NCI-H1436 (cell line): Measurements from ENCODE around the gene PRKCSH.
A peak's percentile ranks its signal among the peaks of the same experiment; 100 is the strongest.

Source experiments
- DNase-seq: peaks from one replicate; lab custom pipeline; 2025; lab: John Stamatoyannopoulos, UW

Gene PRKCSH

GRCh38 chr19:11478167-11479089 lies 43.0 kb downstream of the PRKCSH start:
- no peak for DNase-seq

- DNase-seq, result peak; percentile 63
Observed at GRCh38 chr19:11479090-11479897, 43.9 kb downstream of the PRKCSH start.

DNA sequence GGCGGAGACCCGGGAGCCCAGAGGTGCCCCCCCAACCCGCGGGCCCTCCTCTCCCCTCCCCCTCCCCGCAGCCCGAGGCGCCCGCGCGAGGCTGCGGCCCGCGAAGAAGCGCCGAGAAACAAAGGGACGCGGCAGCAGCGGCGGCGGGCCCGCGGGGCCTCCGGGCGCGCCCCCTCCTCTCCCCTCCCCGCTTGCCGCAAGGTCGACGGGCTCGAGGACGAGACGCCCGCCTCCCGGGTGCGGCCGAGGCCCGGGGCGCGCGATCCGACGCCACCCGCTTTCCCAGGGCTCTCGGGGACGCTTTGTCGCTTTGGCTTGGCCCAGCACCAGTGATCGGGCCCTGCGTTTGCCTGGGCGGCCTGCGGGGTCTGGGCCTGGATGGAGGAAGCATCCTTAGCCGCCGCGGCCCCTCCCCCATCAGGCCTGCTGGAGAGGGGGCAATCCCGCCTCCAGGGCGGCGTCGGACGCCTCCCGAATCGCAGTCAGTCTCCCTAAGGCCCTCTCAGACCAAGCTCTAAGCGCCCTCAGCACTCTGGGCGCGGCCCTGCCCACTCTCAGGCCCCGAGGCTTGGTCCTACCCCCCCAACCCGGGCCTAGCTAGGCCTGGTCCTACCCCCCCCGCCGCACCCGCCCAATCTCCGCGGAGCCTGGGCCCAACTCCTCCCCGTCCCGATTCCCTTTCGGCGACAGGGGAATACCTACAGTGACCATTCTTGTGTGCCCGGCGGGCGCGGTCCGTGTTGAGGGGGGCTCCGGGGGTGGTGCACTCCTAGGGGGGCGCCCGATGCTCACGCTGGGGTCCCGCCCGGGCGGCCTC lies 44.7 kb downstream of the PRKCSH start:
- DNase-seq, result peak; percentile 32

- DNase-seq, result peak; percentile 78
Observed at GRCh38 chr19:11480715-11481533, 45.5 kb downstream of the PRKCSH start, which contains the start of gene ELAVL3. Gene ELAVL3, minus strand, starts transcription at chr19:11481046. Its CDS starts 438 bp downstream, at chr19:11480608.

DNA sequence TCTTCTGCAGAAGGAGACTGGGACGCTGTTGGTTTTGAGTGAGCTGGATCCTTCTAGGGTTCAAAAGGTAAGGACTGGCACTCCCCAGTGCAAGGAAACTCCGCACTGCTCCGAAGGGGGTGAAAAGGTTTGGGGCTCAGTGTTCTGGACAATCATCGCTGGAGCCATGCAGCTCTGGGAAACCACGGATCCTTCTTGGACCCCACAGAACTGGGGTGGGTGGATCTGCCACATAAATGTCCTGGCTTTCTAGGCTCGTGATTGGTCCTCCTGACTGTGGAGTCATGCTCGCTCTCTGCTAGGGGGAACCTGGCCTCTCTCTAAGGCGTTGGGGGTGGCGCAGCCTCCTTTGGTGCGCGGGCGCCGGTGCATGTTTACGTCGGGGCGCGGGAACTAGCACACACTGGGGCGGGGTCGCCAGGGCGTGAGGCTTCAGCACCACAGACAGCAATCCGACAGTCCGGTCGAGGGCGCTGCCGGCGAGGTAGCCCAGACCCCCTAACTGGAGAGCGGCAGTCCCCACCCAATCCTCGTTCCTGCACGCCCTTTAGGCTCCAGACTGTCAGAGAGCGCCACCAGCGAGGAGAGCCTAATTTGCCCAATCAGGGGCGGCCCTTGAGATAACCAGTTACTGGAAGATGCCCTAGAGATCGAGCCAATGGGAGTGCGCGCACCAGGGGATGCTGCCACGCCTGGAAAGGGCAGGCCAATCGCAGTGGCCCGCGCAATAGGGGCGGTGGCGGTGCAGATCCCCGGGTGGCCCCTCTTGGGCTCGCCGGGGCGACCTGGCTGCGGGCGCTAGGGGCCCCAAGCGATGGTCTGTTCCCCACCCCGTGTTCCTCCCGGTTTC lies 46.3 kb downstream of the PRKCSH start:
- peak; percentile 97 for DNase-seq

DNA sequence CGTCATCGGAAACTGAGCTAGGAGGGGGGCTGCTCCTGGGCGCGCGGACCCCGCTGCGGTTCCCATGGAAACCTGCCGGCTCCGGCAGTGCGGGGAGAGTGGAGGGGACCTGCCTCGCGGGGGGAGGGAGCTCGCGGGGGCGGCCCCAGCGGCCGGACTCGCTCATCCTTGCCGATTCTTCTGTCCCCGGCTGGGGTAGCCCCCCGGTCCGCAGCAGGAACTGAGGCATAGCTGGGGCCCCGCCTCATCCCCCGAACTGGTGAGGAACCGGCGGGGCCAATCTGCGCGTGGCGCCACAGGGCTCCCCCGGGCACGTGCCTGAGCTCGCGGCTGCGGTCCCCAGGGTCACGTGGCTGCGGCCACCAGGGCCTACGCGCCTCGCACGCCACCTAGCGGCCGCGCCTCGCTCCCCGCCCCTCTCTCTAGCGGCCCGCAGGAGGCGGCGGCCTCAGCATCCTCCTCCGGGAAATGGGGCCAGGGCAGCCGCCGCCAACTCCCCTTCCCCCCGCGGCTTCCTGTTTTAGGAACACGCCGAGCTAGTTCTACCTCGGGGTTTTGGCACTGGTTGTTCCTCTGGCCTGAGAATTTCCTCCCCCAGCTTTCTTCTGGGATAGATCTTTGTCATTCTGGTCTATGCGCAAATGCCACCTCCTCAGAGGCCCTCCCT lies 47.1 kb downstream of the PRKCSH start:
- DNase-seq, result peak; percentile 87

DNA sequence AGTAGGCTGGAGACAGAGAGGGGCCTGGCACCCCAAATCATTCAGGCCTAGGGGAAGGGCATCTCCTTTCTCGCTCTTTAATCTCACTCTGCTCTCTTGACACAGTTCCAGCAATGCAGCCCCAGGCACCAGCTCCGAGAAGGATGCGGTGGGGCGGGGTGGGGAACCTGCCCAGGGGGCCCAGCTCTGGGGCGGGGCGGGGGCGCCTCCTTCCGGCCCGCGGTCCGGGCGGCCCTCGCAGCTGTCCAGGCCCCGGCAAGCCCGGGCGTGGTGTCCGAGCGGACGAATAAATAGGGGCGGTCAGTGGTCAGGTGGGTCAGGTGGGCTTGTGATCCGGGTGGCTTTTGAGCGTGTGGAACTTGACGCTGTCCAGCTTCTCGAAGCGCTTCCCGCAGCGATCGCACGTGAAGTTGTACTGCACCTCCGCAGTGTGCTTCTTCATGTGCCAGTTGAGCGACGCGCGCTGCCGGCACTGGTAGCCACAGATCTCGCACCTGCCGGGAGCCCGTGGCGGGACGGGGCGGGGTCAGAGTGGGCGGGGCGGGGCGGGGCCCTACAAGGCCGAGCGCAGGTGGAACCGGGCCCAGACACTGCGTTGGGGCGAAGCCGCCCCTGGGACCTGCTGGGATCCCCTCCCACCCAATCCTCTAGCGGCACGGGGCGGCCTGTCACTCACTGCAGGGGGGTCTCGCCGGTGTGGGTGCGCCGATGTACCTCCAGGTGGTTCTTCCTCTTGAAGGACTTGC lies 48.1 kb downstream of the PRKCSH start:
- DNase-seq, result no peak

DNA sequence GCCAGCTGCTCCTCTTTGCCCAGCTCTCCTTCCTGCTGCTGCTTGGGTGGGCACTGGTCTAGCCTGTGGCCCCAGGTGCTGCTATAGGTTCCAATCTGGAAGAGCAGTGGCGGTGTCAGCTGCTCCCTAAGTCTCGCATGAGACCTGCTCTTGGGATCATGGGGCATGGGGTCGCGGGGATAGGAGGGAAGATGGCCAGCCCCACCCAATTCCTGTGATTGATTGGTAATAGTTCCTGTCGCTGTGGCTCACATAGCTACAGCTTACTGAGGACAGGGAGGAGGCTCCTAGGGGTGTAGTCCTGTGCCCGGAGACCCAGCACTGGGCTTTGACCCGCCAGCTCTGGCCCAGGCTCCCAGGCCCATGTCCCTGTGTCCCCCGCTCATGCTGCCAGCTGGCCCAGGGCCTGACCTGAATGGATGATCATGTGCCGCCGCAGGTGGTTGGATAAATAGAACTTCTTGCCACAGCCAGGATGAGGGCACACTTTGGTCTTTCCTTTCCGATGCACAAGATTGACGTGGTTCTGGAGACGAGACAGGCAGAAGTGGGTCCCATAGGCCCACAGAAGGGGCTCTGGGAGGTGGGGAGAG lies 49.9 kb downstream of the PRKCSH start:
- DNase-seq, result no peak

DNA sequence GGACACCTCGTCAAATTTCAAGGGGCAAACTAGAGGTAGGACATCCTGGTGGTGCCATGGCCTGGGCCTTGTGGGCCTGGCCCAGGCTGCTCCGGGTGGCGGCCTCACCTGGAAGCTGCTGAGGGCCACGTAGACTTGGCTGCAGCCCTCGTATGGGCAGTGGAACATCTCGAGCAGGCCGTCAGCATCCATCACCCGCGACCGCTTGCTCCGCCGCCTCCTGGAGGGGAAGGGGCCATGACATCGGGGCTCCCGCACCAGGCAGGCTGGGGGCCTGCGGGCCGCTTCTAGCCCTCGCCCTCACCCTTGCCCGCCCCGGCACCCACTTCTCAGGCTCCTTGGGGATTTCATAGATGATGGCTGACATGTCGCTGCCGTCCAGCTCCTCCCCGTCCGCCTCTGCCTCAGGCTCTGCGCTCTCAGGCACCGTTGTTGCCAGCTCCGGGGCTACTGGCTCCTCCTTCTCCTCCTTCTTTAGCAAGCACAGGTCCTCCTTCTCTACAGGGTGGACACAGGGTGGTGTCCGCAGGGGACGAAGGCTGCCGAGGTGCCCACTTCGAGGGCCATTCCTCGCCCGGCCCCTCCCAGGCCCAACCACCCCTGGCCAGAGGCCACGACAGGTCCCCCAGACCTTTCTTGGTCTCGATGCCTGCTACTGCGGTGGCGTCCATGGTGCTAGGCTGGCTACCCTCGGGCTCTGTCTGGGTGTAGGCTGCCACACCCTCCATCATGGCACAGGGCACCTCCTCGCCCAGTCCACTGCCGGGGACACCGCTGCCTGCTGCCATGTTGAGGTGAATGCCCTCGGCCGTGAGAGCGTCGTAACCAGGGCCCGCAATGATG lies 51.4 kb downstream of the PRKCSH start:
- DNase-seq, result no peak

DNA sequence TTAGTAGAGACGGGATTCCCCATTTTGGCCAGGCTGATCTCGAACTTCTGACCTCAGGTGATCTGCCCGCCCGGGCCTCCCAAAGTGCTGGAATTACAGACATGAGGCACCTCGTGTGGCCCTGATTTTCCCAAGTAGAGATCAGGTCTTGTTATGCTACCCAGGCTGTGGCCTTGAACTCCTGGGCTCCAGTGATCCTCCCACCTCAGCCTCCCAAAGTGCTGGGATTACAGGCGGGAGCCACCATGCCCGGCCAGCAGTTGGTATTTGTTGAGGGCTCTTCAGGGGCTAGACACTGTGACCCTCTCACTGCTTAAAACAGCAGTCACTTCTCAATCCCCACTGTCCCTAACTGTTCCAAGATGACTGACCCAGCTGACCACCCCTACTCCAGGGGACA lies 53.9 kb downstream of the PRKCSH start:
- DNase-seq, result no peak

- no peak for DNase-seq
Observed at GRCh38 chr19:11494634-11495285, 59.3 kb downstream of the PRKCSH start.

DNA sequence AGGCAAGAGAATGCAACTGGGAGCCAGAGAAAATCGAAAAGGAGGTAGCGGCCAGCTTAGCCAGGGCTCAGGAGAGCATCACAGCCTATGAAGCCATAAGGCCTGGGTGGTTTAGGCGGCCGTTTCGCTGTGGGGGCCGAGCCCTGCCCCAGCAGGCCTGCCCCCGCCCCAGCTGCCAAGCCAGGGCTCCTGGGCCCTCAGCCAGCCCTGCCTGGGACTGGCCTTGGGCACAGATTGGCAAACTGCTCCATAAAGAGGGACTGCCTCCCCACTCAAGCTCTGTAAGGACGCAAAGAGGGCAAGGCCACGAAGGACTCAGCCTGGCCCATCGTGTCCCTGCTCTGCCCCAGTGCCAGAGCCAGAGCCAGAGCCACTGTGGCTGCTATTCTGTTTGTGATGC lies 60.0 kb downstream of the PRKCSH start:
- no peak for DNase-seq

DNA sequence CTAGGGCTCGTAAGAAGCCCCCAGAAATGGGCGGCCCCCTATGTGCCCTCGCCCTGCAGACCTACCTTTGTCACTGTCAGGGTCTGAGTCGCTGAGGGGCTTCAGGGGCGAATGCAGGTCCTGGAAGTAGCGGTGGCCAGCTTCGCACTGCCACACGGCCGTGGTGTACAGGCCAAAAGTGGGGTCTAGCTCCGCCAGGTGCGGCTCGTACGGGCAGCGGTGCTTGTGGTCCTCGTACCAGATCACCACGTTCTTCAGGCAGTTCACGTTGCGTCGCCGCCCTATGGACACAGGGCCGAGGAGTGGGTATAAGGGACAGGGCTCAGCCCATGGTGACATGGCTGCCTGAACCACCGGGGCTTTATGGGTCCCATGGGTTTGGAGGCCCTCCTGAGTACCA lies 60.5 kb downstream of the PRKCSH start:
- DNase-seq, result no peak

DNA sequence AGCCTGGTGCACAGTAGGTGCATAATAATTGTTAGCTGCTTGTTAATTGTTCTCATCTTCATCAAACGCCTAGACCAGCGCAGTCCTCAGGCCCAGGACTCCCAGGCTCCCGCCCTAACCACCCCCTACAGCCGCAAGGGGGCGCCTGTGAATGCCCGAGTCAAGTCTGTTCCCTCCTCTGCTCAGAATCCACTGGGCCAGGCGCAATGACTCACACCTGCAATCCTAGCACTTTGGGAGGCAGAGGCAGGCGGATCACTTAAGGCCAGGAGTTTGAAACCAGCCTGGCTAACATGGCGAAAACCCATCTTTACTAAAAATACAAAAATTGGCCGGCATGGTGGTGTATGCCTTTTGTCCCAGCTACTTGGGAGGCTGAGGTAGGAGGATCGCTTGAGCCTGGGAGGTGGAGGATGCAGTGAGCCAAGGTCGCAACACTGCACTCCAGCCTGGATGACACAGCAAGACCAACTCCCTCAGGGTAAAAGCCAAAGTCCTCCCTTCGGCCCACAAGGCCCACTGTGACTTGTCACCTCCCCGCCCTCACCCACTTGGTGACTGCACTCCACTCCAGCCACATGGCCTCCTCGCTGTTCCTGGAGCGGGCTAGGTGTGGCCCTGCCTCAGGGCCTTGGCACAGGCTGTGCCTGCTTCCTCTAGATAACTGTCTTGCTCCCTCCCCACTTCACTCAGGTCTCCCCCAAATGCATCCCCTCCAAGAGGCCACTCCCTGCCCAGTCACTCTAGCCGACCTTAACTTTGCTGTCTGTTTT lies 61.1 kb downstream of the PRKCSH start:
- peak; percentile 37 for DNase-seq

GRCh38 chr19:11499220-11499726 lies 63.8 kb downstream of the PRKCSH start:
- no peak for DNase-seq

- DNase-seq, result no peak
Observed at GRCh38 chr19:11499890-11500420, 64.5 kb downstream of the PRKCSH start.
